SK-N-MC (cell line): ENCODE measurements around the gene C19orf73.

ENCODE experiments used
- EZH2 ChIP-seq: fragments of 200-600 bp; sonication (generic); IDR thresholded peaks from one replicate; pipeline ENCODE4 v1.6.1; 2017; ENCODE audit warnings: antibody characterized with exemption
- FOXP2 ChIP-seq: optimal IDR thresholded peaks from 2 replicates; pipeline ENCODE3; 2011; ENCODE audit warnings: mild to moderate bottlenecking, moderate library complexity; ENCODE audit not compliant: insufficient read depth; ENCODE audit errors: extremely low read length, control extremely low read depth
- POLR2AphosphoS5 ChIP-seq: IDR thresholded peaks from 2 replicates; pipeline ENCODE4 v1.6.1; 2012; ENCODE audit warnings: mild to moderate bottlenecking, low read depth, low read length, borderline replicate concordance

DNA sequence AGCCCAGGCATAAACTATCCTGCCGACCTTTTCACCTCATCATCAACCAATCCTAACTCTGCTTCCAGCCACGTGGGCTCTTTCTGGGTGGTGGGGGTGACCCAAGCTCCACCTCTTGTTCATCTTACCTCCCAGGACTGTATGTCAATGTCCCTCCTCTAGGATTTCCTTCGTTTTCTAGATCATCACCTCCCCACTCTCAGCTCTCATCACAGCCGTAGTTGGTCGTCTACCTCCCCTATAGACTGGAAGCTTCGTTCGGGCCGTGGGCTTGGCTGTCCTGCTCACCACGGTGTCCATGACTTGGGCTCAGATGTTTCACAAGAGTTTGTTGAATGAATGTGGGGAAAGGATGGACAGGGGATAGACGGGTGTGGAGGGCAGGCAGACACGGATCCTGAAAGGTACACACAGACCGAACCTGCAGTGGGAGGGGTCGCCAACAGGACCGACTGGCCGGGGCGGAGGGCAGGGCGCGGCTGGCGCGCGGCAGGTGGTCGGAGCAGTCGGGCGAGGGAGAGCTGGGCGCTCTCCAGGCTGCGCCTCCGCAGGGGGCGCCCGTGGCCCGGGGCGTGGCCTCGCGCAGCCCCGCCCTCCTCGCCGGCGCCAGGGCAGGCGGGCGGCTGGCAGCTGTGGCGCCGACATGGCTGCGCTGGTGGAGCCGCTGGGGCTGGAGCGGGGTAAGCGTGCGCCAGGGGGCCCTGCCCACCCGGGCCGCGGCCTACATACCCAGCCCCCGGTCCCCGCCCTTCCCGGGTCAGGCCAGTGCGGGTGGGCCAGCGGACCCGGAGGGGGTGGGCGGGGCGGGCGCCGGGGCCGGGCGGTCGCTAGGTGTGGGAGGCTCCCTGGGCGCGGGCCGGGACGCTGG lies 4.9 kb downstream of the C19orf73 start, which contains the start of gene LIN7B:
- TF ChIP-seq EZH2 (no peak), POLR2AphosphoS5 (no peak), FOXP2 (peak; percentile 76)
